HG02970 (cell line): ENCODE measurements around the gene MEF2C.

Source experiments
- ATAC-seq: cut with Tn5 transposase; IDR thresholded peaks from one replicate; pipeline ENCODE4 v1.9.1; 2021; ENCODE audit warnings: mild to moderate bottlenecking, moderate library complexity, moderate number of reproducible peaks; ENCODE audit not compliant: unreplicated experiment, low FRiP score

Gene MEF2C

DNA sequence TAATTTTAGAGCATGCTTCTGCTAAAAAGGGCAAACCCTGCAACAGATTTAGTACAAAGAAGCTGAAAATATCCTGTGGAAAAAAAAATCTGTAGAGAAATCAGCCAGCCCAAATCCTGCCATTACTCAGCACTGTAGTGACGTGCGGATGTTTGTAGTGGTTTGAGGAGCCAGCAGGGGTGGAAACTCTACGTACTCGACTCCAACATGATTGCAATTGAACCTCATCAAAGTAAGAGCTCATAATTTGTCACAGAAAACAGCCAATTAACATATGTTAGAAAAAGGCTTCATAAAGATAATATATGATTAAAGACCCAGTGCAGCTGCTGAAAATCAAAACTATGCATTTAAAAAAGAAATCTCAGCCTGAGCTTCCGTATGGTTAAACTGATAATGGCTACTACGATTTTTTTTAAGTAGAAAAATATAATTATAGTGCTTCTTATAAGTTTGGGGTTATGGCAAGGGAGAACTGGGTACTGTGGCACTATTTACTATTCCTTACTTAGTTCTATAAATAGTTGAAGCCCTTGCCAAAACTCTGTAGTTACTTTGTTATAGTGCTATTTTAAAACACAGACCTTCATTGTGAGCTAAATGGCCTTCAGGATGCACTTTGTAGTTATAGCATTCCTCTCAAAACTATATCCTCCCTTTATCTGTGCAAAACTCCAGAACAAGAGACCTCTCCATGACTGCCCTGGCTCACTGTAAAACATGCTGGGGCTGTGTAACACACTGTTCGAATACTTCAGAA, 49.4 kb downstream of the MEF2C start:
- no peak for ATAC-seq

DNA sequence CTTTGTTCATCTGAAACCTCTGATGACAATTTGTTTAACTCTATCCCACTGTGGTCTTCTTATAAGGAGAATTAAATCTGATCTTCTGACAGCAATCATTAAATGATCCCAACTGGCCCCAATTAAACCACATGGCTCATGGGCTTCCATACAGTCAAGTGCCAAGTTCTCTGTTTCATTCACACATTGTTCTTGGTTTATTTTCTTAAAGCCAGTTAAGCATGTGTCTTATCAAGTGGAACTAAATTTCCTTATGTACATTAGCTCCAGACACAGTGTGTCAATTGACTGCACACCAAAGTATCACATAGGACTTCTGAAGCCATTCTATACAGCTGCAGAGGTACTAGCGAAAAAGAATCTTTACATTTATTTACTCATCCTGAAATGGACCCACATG, 51.2 kb downstream of the MEF2C start:
- ATAC-seq = no peak

DNA sequence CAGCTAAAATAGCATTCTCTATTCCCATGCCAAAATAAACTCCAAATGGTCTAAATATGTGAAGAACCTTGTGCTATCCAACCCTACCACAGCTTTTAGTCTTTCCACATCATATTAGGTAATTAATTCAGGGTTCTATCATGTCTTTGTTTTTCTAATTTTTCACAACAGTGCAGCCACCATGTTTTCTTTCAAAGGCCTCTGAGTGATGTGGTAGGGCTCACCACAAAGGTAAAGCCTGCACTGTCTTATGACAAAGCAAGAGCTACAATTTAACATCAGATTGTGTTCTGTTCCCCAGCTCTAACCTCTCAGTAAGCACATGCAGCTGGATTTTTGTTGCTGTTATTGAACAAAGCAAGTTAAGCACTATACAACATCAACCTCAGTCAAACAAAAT, 52.4 kb downstream of the MEF2C start:
- ATAC-seq = no peak

DNA sequence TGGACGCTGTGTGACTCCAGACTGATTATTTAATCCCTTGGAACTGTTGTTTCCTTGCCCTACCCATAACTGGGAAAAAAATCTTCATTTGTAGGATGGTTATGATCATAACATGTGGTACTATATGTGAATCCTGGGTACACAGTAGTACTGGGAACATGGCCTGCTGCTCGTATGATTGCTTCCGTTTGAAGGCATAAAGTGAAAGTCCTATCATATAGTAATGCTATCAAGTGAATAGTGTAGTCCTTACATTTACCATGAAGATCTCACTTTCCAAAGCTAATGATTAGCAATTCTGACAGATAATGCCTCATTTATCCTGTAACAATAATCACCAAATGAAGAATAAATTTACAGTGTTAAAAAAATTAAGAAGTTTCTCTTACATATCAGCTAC, 53.2 kb downstream of the MEF2C start:
- ATAC-seq = no peak

DNA sequence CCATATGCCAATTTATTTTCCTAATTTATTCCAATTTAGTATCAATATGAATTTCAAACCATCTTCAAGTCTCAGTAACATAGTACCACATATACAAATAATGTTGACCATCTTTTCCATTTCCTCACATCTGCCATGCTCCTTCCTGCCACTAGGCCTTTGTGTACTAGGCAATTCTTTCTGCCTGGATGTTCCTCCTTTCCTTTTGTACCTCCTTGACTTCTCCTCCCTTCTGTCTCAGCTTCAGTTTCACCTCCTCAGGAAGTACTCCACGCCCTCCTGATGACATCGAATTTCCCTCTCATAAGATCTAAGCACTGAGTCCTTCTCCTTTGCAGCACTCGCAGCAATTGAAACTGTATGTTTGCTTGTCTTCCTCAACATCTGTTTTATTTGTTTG, 53.9 kb downstream of the MEF2C start:
- ATAC-seq = no peak

DNA sequence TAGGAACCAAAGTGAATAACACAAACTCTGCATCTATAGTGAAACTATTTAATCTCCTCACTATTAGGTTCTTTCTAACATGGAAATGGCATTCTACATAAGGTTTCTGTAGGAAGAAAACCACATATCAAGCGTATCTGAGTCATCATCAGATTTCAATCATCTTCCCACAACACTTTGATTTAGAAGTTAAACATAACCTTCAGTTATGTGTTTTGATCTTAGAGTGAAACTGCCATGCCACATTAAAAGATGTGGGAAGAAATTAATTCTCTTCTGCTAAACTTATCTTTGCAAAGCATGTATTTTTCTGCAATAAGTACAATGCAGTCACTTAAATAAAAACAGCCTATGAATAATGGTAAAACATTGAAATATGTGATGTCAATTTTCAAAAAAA, 55.0 kb downstream of the MEF2C start:
- ATAC-seq = no peak

DNA sequence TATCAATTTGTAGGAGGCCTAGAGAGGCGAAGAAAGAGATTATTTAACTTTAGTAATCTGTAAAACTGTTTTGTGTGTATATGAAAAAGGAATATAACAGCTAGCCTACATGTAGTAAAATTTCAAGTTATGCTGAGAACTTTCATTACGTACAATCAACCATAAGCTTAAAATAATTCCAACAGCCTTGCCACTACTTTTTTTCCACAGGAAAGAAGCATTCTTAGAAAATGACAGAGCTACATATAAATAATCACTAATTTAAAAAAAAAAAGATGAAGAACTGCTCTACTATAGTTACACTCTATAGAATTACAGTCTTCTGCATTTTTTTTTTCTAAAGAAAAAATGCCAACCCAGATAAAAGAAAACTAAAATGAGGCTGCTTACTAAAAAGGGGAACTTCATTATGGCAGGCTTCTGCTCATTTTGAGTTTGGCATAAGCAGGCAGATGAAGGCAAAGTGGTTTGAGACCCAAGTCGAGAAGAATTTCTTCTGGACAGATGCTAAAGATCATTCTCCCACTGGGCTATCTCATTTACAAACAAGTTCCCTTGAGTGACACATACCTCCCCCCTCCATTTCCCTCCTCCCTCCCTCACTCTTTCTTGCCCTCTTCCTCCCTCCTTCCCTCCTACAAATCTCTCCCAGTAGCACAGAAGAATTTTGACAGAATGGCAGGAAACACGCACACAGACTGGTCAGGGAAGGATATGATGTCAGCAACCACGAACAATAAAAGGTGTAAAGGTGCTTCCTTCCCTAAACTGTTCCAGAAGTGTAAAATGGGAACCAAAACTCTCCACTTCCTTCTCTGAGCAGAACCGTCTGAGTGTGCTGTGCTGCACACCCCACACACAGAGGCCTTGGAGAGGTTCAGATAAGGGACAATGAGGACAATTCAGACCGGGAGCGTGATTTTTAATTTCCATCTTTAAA, 56.1 kb downstream of the MEF2C start:
- peak; percentile 62 for ATAC-seq

DNA sequence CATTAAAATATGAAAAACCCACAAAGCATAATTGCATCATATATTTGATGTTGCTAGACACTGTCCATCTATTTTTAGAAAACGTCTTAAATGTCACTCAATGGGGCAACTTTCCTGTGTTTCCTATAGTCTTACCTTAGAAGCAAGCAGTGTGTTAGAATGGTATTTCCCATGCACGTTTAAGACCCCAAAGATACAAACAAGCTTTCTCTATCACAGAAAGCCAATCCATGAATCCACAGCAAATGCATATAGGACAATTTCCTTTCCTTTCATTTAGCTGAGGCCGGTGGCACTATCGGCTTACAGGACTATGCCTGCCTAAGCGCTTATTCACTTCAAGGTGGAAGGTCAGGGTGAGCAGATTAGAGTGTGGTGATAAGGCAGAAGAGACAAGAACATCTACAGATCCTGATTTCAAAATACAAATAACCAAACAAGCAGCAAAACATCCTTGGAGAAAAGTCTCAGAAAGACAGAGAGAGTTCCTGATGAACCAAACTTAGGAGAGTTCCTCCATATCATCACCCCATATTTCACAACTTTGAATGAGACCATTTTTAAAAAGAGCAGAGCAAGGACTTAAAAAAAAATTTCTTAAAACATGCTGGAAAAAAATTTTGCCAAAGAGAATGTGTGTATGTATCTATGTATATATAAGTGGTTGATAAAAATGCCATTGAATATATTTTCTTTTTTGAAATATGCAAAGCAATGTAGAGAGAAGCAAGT, 57.2 kb downstream of the MEF2C start:
- no peak for ATAC-seq

DNA sequence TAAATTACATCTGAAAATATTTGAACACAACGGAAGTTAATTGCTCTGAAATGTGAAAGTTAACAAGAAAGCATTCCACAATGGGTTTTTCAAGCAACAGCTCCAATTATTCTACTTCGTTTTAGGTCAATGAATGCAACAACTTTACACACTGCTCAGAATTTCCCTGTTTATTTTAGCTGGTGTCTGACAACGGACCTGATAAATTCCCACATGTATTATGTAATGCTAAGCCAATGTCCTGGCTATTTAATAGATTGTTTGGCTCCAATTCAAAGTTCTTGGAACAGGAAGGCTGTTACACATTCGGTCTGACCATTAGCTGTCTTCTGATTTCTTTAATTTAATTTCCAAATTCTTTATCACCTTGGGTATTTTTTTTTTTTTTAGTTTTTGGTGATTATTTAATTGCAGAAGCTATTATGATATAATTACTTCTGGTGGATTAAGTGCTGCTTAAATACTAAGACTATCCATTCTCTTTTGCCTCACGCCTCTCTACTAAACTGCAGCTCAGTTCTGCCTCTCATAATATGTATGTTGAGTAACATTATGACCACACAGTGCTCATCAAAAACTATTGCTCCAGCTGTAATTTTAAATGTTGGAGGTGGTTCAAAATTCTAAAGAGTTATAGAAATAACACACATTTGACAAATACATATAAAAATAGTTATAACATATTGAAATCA, 57.9 kb downstream of the MEF2C start:
- ATAC-seq = no peak

DNA sequence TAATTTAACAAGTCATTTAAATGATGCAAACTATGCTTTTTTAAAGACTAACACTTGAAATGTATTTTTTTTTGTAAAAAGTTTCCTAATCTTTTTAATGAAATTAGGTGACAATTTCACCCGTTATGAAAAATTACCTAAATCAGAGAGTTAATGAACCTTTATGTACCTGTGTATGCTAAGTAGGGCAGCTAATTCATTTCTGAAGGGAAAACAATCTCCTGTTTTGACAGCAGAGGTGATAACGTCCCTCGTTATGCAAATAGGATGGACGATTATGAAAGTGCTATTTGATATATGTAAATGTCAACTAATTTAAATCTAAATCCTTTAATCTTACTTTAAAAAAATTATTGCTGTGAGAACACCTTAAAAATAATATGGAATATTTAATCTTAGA, 58.8 kb downstream of the MEF2C start:
- ATAC-seq = no peak

DNA sequence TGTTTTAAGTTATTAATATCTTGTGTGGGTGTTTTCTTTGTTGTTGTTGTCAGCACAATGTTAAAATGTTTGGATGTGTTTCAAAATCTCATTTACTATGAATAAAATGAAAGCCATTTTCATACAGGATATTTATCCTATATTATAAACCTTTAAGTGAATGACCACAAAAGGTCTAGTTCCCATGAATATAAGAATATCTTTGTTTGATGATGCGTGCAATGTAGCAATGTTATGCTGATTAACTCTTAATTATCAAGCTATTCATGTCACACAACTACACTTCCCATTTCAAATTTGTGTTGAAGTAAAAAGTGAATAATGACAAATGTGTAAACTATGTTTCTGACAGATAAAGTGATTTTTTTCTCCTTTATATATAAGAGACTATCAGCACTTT, 59.8 kb downstream of the MEF2C start:
- ATAC-seq = no peak

DNA sequence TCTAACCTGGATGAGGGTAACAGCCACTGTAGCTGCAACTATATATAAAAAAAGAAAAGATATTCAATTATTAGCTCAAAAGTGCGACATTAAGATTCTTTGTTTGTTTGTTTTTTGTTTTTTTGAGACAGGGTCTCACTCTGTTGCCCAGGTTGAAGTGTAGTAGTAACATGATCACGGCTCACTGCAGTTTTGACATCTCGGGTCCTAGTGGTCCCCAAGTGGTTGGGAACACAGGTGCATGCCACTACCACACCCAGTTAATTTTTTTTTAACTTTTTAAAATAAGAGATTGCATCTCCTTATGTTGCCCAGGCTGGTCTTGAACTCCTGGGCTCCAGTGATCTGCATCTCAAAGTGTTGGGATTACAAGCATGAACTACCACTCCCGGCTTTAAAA, 61.8 kb downstream of the MEF2C start:
- no peak for ATAC-seq

DNA sequence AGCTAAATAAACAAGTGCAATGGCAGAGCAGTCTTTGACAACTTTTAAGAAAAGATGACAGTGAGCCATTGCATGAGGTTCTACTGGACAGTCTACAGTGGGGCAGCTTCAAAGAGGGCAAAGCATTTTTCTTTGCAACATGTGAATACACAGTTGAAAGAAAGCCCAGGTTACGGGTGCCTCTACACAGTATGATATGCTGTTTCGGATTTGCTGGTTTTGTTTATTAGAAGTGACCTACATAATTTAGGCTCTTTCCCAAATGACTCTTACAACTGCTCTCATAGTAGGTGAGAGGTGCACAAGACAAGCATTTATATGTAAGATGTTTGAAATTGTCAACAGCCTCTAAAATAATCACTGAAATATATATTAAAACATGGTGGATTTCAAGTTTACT, 62.4 kb downstream of the MEF2C start:
- no peak for ATAC-seq

DNA sequence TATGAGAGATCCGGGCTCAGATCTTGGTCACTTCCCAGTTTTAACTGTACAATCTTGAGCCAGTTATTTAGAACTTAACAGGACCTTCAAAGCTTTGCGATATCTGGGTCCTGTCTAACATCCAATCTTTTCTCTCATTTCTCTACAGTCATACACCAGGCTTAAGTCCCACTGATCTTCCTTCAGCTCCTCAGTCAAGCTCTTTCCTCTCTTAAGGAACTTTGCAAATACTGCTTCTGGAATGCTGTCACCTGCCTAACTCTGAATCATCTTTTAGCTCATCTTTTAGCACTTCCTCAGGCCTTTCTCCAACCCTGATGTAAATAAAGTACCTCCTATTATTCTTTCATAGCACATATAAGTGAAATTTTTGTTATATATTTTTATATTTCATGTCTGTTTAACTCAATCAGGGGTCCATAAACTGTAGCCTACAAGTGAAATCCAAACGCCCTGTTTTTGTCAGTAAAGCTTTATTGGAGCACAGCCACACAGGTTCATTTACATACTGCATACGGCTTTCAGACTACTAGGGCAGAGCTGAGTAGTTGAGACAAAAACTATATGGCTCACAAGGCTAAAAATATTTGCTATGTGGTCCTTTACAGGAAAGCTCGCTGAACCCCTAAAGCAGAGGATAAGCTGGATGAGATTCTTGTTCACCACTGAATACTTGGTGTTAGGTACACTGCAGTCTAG, 63.5 kb downstream of the MEF2C start:
- ATAC-seq = no peak

DNA sequence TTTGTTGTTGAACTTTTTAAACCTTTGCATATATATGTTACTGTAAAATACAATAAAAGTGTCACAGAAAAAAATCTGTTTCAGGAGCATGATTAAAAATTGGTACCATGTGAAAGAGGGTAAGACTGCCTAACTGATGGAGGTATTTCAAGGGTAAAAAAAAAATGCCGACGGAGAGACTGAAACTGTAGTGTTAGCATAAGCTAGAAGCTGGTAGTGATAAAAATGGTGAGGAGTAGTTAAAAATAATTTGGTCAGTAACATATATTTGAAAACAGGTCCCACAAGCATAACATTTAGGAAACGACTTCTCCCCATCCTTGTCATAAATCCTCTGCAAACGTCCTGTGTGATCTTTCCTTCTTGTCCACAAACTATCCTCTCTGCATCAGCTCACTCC, 64.7 kb downstream of the MEF2C start:
- ATAC-seq = no peak

DNA sequence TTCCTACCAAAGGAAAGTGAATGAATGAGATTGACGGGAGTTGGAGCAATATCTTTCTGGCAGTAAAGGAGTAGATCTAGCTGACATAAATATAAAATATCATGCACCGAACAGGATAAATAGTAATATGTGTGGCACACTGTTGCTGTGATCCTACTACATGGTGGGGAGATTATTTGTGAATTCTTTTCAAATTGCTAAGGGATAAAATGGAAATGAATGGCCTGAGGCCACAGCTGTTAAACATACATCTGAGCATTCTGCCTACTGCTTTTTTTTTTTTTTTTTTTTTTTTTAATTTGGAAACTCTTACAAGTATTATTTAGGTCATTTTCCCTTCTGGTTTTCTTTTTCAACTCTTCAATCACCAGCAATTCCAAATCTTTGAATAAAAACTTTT, 66.8 kb downstream of the MEF2C start:
- no peak for ATAC-seq

DNA sequence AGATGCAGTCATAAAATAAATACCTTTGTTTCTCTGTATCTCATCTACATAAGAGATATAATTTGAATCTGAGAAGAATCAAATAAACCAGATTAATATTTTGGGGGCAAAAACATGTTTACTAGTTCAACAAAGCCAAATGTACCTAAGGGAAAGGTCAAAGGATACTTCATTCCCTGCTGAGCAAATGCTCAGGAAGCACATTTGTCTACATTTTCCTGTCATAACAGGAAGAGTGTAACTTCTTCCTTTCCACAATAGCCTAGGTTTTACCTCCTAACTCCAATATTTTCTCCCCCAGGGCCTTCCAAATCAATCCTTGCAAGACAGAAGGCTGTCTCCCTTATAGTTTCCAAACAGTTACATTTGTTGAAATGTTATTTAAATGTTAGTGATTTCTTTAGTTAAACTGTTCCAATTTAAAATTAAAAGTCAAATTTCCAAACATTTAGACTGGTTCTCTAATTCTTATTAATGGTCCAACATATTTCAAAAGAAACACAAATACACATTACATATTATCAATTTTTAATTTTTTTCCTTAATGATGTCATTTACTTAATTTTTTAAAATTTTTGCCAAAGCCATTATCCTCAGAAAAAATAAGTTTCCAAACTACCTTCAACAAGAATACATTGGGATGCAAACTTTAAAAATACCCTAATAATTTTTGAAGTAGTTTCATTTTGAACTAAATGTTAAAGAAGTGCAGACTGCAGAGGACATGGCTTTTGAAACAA, 67.8 kb downstream of the MEF2C start:
- ATAC-seq = no peak

DNA sequence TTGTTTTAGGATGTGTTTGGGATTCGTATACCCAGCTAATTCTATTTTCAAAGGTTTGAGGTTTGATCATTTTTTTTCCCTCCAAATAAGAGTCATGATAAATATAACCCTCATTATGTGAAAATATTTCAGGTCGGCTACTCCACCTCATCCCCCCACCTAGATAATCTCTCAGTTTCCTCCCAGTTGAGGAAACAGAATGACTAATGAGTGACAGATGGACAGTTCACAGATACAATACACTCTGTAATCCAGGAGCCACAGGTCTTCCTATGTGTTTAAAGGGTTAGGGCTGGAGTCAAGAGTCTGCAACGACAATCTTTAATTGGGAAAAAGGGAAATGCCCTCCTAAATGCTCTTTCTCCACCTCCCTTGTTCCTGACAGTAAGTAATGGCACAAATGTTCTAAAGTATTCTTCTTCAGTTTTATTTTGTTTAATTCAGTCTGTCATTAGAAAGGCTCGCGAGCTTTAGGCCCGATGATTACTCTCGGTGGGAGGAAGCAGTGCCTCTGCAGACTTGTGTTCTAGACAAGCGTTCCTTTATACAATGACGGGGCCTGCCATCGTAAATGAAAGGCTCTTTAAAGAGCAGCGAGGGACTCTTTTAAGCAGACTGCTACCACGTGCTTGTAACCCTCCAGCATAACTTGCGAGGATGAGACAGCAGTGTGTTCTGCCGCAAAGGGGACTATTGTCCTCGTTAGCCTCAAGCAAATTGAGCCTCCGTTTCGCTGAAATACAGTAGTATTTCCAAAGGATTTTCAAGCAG, 69.0 kb downstream of the MEF2C start:
- ATAC-seq = no peak

DNA sequence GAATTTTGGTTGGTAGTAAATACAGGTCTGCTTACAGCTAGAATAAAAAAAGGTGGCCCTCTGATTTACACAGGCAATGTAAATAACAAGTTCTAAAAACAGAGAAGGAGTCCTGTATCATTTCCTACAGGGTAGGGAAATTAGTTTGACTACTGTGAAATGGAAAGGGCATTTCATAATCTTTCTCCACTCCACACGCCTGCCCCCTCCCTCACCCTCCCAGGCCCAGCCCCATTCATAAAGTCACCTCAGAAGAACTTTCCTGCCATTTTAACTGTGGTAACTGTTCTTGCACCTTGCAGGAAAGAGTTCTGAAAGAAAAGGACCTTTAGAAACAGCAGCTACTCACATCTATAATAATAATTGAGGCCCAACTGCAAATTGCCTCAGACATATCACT, 69.7 kb downstream of the MEF2C start:
- ATAC-seq = no peak
